ENCODE results near the gene KCP. TPM values are rescaled to one million over a fixed set of nuclear protein-coding genes. Genes with fewer than 3 reads are reported as not detected.
A peak's percentile ranks its signal among the peaks of the same experiment; 100 is the strongest.

The KCP gene
- total RNA-seq, 1 experiment from 2014 or later = 5.3 TPM

GRCh38 chr7:128904381-128905197 lies 5.9 kb downstream of the KCP start:
- Histone ChIP-seq H3K27me3 (ENCODE audit: insufficient read depth, low read length) (no peaks in the 10 kb centered on the region), H3K9me3 (ENCODE audit: control insufficient read depth, low read depth, low read length) (no peaks in the 10 kb centered on the region), H3K9ac (ENCODE audit: extremely low read depth, insufficient read length, low read length) (no peak overlapping the region), H3K18ac (ENCODE audit: insufficient read length, low read depth, low read length) (no peak overlapping the region), H2BK20ac (ENCODE audit: low read depth, low read length, poor library complexity, severe bottlenecking) (no peak overlapping the region), H3K23ac (ENCODE audit: insufficient read length, low read depth, low read length) (no peak overlapping the region), H3K4me1 (ENCODE audit: insufficient read depth, low read length) (peaks cover 3% of the 10 kb centered on the region; the same call in 1 of the 2 replicates), H2BK120ac (ENCODE audit: low read depth, low read length, poor library complexity, severe bottlenecking) (no peak overlapping the region), H3K23me2 (ENCODE audit: insufficient read length, low read depth, low read length, poor library complexity, severe bottlenecking) (peaks cover 4% of the 10 kb centered on the region), H3K79me1 (ENCODE audit: insufficient read depth, low read depth, low read length, poor library complexity, severe bottlenecking) (no peaks in the 10 kb centered on the region), H2BK15ac (ENCODE audit: low read depth, low read length) (no peak overlapping the region), H4K8ac (replicated peaks; ENCODE audit: insufficient read length, low read depth, low read length) (no peak overlapping the region), H2AFZ (ENCODE audit: low read length) (no peak overlapping the region), H2BK12ac (ENCODE audit: insufficient read length, low read depth, low read length) (no peak overlapping the region), H3K14ac (ENCODE audit: insufficient read depth, low read length) (no peak overlapping the region), H4K91ac (ENCODE audit: insufficient read length, low read depth, low read length) (no peak overlapping the region), H3K79me2 (ENCODE audit: insufficient read depth, low read length) (no peaks in the 10 kb centered on the region), H4K5ac (ENCODE audit: insufficient read length, low read depth, low read length) (no peak overlapping the region), H4K20me1 (ENCODE audit: control insufficient read depth, insufficient read depth, insufficient read length) (no peaks in the 10 kb centered on the region), H3T11ph (ENCODE audit: low read length) (no peak overlapping the region), H2AK5ac (ENCODE audit: insufficient read length, low read length) (no peak overlapping the region), H3K4me2 (ENCODE audit: insufficient read depth, insufficient read length, low read length) (no peak overlapping the region), H3K4ac (ENCODE audit: low read depth, low read length) (no peak overlapping the region), H2BK5ac (ENCODE audit: insufficient read length, low read length) (no peak overlapping the region), H3K56ac (ENCODE audit: insufficient read length, low read depth, low read length) (no peak overlapping the region), H3K27ac (ENCODE audit: insufficient read length, low read depth, low read length) (no peak overlapping the region)
- TF ChIP-seq, protein P1, sequence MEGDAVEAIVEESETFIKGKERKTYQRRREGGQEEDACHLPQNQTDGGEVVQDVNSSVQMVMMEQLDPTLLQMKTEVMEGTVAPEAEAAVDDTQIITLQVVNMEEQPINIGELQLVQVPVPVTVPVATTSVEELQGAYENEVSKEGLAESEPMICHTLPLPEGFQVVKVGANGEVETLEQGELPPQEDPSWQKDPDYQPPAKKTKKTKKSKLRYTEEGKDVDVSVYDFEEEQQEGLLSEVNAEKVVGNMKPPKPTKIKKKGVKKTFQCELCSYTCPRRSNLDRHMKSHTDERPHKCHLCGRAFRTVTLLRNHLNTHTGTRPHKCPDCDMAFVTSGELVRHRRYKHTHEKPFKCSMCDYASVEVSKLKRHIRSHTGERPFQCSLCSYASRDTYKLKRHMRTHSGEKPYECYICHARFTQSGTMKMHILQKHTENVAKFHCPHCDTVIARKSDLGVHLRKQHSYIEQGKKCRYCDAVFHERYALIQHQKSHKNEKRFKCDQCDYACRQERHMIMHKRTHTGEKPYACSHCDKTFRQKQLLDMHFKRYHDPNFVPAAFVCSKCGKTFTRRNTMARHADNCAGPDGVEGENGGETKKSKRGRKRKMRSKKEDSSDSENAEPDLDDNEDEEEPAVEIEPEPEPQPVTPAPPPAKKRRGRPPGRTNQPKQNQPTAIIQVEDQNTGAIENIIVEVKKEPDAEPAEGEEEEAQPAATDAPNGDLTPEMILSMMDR (conservative IDR thresholded peaks at IDR 0.05) = peak; percentile 77
- peak; percentile 49 for DNase-seq
- Mint-ChIP-seq H3K4me3 (no peak overlapping the region), H3K4me1 (peaks cover 10 to 11% of the 10 kb centered on the region in 2 experiments), H3K36me3 (ENCODE audit: insufficient read depth in 1 of 3, low read depth in 3 of 3) (peaks cover 10 to 21% (median 15%) of the 10 kb centered on the region in 3 experiments; a peak in 6 of 7 replicates), H3K9me3 (peaks cover 0 to 7% of the 10 kb centered on the region in 2 experiments; a peak in 2 of 5 replicates), H3K27ac (no peak overlapping the region), H3K27me3 (ENCODE audit: low read depth) (peaks cover 11% of the 10 kb centered on the region)
- WGBS (ENCODE audit: extremely low coverage, insufficient read length, low lambda C conversion rate) = no CpG with 5 or more reads among the region's 8 CpGs
